Measurements from ENCODE around the gene PDSS1.
"Not testable (repeated sequence)": the region's sequence is repeated elsewhere in the genome, so short reads cannot be mapped to it uniquely, and the experiment has no call there.

The PDSS1 gene, protein sequence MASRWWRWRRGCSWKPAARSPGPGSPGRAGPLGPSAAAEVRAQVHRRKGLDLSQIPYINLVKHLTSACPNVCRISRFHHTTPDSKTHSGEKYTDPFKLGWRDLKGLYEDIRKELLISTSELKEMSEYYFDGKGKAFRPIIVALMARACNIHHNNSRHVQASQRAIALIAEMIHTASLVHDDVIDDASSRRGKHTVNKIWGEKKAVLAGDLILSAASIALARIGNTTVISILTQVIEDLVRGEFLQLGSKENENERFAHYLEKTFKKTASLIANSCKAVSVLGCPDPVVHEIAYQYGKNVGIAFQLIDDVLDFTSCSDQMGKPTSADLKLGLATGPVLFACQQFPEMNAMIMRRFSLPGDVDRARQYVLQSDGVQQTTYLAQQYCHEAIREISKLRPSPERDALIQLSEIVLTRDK

DNA sequence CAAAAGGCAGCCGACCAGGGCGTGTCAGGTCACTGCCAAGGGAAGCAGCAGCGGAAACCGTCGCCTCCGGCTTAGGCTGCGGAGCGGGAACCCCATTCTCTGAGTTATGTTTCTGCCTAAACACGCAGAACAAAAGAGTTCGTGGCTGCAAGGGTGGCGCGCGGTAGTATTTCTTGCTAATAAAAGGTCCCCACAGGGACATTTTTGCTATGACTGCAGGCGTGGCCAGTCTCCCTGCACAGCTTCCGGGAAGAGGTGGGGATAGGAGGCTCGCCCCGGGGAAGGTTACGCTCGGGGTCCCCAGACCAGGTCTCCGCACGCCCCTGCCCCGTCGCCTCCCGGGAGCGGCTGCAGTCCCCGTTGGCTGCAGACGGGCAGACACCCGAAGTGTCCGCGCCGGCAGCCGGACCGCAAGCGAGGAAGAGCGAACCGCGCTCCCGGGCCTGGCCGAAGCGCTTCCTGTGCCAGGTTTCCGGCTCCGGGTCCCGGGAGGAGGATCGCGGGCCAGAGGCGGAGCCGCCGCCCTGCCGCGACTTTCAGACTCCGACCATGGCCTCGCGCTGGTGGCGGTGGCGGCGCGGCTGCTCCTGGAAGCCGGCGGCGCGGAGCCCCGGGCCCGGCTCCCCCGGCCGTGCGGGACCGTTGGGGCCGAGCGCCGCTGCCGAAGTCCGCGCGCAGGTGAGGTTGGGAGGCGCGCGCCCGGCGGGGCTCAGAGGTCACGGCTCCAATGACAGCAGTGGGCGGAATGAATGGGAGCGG lies at the start of gene PDSS1:
Gene PDSS1 (plus strand): TSS at position 539 of the 759 bp plus-strand sequence. CDS start 11 bp downstream, at position 550.
- peak; percentile 55 to 65 for DNase-seq (ENCODE audit: low read depth in 2 of 2)

DNA sequence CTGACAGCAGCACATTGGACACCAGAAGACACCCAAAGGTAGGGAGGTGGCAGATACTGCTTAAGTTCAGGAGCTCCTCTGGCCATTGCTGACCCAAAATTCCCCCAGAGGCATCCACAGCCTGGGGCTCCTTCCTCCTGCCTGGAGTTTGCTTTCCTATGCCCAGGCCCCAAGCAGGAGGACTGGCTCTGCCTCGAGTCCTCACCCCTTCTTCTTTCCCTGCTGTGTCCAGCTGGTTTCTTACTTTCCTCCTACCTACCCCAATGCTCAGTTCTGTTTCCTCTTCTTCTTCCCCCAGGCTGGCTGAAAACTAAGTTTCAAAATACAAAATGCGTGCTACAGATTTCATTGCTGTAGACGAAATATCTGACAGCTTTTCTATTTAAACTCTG lies 49.3 kb upstream of the PDSS1 start:
- DNase-seq (ENCODE audit: low read depth in 2 of 2) = not testable (repeated sequence)

- DNase-seq (ENCODE audit: low read depth in 2 of 2) = no peak
These were observed 47.1 kb upstream of the PDSS1 start for GRCh38 chr10:26650406-26650805.

DNA sequence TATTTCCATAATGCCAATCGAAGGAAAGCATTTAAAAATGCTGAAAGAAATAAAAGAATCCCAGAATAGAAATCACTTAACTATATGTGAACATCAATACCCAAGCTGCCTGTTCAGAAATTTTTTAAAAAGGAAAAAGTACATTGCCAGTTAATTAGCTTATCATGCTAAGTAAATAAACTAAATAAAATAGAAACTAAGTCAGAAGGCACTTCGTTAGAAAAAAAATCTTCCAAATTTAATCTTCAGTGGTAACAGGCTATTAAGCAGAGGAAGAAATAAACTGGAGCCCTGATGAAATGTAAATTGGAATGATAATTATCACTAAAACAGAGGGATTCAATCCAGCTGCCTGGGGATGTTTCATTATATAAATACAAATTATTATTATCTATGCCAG lies 46.0 kb upstream of the PDSS1 start:
- DNase-seq (ENCODE audit: low read depth in 2 of 2) = not testable (repeated sequence)

DNA sequence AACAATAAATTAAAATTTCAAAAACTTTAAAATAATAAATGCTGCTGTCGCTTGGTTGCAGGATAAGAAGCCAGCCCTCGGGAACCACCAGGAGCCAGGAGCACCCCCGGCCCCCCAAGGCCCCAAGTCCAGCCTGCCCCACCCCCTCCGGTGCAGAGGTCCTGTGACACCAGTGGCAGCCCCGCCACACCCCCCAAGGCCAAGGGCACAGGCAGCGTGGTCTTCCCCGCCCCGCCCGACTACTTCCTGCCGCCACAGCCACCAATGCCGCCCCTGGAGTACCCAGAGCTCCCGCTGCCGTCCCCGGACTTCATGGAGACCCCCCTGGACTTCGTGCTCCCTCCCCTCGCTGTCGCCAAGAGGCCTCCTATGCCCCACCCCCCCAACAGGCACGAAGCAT lies 44.5 kb upstream of the PDSS1 start:
- DNase-seq (ENCODE audit: low read depth in 2 of 2) = no peak

GRCh38 chr10:26655746-26656145 lies 41.8 kb upstream of the PDSS1 start:
- DNase-seq (ENCODE audit: low read depth in 2 of 2) = no peak

- no peak for DNase-seq (ENCODE audit: low read depth in 2 of 2)
These were observed 34.6 kb upstream of the PDSS1 start for GRCh38 chr10:26662864-26663263.

DNA sequence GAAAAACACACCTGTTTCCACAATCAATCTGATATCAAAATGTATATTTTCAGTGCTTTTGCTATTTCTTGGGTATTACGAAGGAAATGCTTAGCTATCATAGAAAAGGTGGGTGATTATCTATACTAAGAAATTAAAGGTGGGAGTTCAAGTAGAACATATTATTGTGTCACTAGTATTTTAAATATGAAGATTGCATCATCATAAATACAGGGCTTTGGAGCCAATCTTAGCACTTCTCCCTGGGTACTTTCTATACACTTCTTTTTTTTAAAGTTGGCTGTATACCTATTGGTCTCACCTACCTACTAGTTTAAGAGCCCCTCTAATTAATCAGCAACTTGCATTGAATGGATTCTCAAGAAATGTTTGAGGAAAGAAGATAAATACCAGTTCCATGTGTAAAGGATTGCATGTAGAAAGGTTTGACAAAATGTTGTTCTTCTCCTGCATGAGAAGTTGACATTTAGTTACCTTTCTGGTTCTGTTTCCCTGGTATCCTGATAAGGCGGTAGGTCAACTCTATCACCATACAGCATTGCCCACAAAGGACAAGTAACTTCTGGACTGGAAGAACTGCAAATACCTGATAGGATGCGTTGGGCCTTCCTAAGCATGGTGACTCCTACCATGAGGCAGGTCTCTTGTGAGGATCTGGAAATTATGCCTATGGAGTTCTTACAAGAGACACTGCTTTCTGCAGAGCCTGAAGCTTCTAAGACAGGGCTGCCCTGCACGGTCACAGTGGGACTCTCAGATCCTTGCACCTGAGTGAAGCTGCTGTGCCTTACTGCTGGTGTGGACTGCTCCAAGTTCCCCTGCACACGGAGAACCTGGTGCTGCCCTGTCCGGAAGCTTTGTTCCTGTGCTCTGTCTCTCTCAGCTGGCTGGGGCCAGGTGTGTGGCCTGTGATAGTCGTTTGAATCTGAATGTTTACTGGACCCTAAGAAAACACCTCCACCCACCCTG lies 32.1 kb upstream of the PDSS1 start:
- DNase-seq (ENCODE audit: low read depth in 2 of 2) = no peak

- DNase-seq (ENCODE audit: low read depth in 2 of 2) = no peak
These were observed 21.6 kb upstream of the PDSS1 start for GRCh38 chr10:26675873-26676257.

DNA sequence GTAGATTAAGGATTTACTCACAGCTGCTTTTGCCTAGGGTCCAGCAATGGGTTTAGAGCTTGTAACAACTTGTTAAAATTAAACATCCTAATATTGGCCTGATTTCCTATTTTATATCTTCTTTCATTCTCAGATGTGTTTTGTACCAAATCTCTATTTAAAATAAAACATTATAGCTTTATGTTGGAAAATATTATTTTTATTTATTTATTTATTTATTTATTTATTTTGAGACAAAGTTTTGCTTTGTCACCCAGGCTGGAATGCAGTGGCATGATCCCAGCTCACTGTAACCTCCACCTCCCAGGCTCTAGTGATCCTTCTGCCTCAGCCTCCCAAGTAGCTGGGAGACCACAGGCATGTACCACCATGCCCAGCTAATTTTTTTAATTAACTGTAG lies 17.9 kb upstream of the PDSS1 start:
- DNase-seq (ENCODE audit: low read depth in 2 of 2) = no peak

DNA sequence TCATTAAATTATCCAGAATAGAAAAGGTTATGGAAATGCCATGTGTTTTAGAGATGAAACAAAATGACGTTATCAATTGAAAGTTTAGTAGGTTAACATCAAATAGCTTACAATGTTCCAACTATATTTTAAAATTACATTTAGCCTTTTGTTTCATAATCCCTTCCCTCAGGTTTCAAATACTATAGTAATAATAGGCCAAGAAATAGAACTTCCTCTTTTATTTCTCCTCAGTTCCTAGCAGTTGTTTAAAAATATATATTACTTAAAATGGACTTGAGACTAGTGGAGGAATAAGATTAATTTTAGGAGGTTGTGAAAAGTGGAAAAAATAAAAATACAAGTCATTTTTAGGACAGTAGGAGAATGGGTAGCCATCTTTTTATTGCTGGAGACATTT lies 16.4 kb upstream of the PDSS1 start:
- no peak for DNase-seq (ENCODE audit: low read depth in 2 of 2)

DNA sequence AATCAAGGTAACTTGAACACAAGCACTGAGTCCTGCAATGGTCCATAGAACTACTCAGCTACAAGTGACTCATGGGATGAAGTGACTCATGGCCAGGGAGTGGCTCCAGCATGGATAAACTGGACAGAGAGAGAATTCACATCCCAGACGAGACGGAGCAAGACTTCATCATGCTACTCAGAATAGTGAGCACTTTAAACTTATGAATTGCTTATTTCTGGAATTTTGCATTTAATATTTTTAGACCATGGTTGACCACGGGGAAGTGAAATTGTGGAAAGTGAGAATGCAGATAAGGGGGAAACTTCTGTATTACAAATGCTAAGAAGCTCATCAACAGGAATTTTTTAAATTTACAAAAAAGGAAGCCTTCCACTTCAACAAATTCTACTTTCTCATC lies 15.5 kb upstream of the PDSS1 start:
- DNase-seq (ENCODE audit: low read depth in 2 of 2) = not testable (repeated sequence)

DNA sequence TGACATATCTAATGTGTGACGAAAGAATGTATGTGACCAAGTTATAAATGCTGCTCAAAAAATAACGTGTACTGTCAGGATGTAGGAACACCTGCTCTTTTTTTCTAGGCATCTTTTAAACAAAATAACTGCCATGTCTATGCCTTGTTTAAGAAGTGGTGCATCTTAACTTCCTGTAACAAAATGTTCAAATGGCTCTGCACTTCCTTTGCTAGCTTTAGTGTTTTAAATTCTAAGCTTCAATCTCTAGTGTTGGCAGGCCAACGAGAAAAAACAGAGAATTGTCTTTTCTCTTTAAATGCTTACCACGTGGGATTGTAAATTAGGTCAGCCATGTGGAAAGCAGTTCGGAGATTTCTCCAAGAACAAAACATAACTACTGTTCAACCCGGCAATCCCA lies 14.6 kb upstream of the PDSS1 start:
- DNase-seq (ENCODE audit: low read depth in 2 of 2) = no peak

DNA sequence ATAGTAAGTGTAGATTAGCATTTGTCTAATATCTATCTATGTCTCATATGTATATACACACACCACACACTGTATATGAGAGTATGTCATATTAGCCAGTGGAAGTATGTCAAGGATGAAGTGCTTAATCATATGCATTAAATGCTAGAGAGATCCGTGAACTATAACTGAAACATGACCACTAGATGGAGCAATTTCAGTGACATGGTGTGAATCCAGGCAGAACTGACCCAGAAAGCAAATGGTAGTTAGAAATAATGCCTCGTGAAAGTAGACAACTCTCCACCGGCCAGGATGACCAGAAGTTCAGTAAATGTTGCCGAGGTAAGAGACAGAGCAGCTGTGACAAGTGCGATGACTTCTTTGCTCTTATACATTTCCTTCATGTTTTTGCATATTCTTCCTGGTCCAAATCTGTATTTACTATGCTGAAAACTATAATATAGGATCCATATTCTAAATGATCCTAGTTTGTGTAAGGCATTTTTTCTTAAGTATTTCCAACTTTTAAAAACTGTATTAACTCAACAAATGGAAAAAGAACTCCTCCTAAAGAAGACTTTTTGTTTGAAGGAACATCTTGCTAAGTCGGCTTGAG lies 12.7 kb upstream of the PDSS1 start:
- DNase-seq (ENCODE audit: low read depth in 2 of 2) = not testable (repeated sequence)

DNA sequence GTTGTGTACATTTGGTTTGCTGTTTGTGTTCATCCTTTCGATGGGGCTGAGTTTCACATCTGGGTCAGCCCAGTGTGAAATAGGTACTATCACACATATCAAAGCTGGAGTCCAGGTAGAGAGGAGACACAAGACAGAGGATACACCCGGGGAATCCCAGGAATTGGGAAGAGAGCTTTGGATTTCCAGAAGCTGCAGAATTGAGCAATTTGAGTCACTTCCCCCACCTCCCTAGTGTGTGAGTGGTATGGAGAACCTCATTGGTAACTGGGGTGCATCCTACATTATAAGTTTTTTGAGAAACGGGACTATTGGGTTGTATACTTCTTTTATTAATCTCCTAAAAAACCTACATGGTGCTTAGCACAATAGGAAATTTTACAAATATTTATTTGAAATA lies 12.1 kb upstream of the PDSS1 start:
- no peak for DNase-seq (ENCODE audit: low read depth in 2 of 2)

DNA sequence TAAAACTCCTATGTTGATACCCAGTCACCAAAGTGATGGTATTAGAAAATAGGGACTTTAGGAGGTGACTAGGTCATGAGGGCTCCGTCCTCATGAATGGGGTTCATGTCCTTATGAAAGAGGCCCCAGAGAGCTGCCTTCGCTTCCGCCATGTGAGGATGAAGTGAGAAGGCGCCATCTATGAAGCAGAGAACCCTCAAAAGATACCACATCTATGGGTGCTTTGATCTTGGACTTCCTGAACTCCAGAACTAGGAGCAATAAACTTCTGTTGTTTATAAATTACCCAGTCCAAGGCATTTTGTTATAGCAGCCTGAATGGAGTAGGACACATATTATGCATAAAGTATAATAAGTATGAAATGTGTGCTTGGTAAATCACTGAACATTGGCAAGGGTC lies 8.1 kb upstream of the PDSS1 start:
- DNase-seq (ENCODE audit: low read depth in 2 of 2) = no peak

DNA sequence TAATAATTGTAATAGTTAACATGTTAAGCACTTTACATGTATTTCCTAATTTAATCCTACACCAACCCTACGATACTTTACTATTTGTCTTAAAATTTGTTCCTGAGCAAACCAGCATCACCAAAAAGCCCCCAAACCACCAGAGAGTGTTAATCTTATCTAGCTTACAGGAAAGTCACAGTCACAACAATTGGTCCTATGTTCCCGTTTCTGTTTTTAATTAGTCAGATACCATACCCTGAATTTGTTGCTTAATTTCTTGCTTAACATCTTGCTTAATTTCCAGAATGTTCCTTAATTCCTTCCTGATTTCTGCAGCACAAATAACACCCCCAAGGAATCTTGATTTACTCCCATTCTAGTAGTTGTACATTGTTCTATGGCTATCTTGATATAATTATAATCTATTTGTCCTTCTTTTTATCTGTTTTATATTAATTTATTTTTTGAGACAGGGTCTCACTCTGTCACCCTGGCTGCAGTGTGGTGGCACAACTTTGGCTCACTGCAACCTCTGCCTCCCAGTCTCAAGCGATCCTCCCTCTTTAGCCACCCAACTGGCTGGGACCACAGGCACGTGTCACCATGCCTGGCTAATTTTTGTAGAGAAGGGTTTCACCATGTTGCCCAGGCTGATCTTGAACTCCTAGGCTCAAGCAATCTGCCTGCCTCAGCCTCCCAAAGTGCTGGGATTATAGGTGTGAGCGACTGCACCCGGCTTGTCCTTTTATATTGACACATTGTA lies 6.6 kb upstream of the PDSS1 start:
- DNase-seq (ENCODE audit: low read depth in 2 of 2) = no peak

- DNase-seq (ENCODE audit: low read depth in 2 of 2) = not testable (repeated sequence)
These were observed 3.0 kb upstream of the PDSS1 start for GRCh38 chr10:26694536-26694935.

- DNase-seq (ENCODE audit: low read depth in 2 of 2) = no peak
These were observed 727 bp upstream of the PDSS1 start for GRCh38 chr10:26696786-26697162.

DNA sequence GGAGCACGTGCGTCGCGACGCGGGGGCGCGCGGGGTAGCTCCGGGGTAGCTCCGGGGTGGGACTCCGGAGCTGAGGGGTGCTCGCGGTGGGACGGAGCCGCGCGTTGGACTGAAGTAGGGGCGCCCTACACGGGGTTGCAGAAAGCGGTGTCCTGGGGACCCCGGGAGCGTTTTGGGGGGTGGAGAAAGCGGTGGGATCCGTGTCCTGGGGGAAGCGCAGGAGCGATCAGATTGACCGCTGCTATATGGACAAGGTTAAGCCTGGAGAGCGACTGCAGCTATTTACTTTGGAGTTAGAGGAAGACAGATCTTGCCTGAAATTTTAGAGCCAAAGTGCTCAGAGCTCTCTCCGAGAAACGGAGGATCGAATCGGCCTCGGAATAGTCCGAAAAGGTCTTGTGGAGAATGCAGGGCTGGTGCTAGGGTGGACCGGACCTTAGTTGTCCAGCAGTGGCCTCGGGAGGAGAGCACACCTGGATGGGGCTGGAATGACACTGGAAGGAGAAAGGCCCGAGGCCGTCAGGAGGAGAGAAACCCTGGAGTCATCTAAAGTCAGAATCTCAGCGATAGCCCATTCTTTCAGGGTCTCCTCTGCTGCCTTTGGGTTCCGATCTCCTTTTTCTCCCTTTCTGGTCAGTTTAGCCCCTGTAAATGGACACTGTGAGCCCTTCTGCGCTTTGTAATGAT lies 564 bp downstream of the PDSS1 start:
- DNase-seq (ENCODE audit: low read depth in 2 of 2) = no peak

Data from stimulated activated CD8-positive, alpha-beta memory T cell treated with anti-CD3 and anti-CD28 coated beads, Interleukin-15, amount 100 ng/mL, for 48 hours (primary cell).